Measurements from ENCODE around the gene RNASE3.
"Not testable (repeated sequence)": the region's sequence is repeated elsewhere in the genome, so short reads cannot be mapped to it uniquely, and the experiment has no call there.

The RNASE3 gene

GRCh38 chr14:20891126-20891825 lies at the start of gene RNASE3:
TSS of gene RNASE3 (plus strand) at chr14:20891385. CDS start at chr14:20891687, 302 bp downstream.
- DNase-seq (ENCODE audit: low read depth in 2 of 2) = not testable (repeated sequence)

GRCh38 chr14:20846560-20846959 lies 44.6 kb upstream of the RNASE3 start:
- no peak for DNase-seq (ENCODE audit: low read depth in 2 of 2)

DNA sequence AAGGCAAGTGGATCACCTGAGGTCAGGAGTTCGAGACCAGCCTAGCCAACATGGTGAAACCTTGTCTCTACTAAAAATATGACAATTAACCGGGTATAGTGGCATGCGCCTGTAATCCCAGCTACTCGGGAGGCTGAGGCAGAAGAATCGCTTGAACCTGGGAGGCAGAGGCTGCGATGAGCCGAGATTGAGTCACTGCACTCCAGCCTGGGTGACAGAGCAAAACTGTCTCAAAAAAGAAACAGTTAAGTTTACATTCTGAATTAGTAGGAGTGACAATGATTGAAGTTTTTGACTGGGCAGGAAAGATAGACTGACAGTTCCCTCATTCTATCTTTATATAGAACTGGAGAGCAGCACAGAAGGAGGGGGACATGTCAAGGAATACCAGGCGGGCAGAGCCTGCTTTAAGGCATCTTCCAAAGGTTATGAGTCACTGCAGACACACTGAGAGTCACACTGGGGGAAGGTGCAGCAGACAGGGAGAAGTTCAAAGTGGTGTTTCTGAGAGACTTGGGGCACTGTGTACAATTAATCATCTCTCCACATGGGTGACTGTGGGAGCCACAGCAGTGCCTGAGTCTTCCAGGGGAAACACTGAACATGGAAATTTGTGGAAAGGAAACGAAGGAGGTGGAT lies 42.8 kb upstream of the RNASE3 start:
- no peak for DNase-seq (ENCODE audit: low read depth in 2 of 2)

GRCh38 chr14:20848955-20849570 lies 42.1 kb upstream of the RNASE3 start:
- DNase-seq (ENCODE audit: low read depth in 2 of 2) = no peak

GRCh38 chr14:20853042-20853441 lies 38.1 kb upstream of the RNASE3 start:
- DNase-seq (ENCODE audit: low read depth in 2 of 2) = no peak

DNA sequence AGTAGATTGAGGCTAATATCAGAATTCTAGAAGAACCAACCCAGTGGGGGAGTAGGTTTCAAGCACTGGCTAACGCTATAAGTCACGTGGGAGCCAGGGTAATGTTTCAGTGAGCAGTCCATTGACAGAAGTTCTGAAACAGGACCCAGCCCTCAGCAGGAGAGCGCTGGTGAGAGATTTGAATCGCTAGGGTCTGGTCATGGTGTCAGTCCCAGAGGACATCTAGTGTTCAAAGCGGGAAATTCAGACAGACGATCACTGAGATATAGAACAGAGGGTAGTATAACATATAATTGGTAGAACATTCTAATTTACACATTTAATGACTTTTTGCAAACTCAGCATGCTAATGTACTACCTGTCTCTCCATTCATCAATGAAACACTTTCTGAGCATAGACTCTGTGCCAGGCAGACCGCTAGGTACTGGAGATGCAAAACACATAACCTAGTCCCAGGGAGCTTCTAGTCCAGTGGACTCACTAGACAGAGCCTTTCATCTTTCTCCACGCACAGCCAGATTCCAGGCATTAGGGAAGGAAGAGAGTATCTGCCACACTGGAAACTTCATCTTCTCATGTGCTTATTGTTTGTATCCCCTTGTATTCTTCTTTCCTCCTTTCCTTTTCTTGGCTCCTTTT lies 35.4 kb upstream of the RNASE3 start:
- no peak for DNase-seq (ENCODE audit: low read depth in 2 of 2)

DNA sequence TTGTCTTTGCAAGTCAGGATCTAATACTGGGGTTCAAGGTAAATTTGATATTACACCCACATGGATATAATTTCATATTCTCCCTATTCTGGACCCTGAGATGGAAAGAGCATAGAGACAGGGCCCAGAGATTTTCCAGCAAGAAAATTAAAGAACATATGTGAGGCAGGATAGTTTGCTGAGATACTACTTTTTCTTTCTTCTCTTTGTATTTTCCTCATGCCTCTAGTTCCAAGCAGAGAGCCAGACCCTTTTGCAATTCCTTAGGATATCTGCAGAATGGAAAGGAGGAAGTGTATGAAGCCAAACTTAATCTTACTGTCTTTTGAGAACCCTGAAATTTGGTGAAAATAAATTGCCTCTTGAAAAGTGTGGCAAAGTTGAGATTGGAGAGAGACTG lies 34.0 kb upstream of the RNASE3 start:
- no peak for DNase-seq (ENCODE audit: low read depth in 2 of 2)

DNA sequence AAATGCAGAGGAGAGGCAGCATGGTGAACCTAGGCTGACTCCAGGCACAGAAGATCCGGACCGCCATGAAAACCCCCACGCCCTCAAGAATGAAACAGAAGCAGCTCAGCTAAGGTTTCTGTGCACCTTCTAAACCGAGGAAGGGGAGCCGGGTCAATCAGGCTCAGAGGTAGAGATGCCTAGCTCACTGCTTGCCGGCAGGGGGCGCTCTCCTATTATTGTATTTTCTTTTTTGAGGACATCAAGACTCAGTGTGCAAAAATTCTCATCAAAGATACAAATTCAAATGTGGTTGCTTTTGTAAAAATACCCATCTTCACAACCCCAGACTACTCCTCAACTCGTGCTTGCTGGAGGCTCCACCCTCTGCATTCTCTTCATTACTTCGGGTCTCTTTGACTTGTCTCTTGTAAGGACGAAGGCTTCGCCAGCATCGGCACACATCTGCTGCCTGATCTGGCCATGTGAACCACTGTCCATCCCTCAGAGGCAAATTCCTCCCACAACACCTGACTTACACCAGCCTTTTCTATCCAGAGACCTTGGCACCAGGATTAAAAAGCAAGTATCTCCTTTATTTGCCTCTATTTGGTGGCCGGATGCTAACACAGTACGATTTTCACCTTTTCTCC lies 33.4 kb upstream of the RNASE3 start:
- peak; percentile 45 to 46 for DNase-seq (ENCODE audit: low read depth in 2 of 2)

DNA sequence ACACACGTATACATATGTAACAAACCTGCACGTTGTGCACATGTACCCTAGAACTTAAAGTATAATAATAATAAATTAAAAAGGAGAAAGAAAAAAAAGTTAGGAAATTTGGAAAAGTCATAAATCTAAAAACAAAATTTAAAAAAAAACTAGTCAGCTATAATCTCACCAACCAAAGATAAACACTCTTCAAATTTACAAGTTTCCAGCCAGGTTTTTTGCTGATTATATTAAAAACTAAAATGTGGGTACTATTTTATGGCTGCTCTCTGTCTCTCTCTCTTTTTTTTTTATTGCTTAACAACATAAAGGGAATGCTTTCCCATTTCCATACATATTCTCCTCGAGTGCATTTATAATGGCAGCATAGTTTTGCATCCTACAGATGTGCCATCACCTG lies 25.0 kb upstream of the RNASE3 start:
- DNase-seq (ENCODE audit: low read depth in 2 of 2) = no peak

DNA sequence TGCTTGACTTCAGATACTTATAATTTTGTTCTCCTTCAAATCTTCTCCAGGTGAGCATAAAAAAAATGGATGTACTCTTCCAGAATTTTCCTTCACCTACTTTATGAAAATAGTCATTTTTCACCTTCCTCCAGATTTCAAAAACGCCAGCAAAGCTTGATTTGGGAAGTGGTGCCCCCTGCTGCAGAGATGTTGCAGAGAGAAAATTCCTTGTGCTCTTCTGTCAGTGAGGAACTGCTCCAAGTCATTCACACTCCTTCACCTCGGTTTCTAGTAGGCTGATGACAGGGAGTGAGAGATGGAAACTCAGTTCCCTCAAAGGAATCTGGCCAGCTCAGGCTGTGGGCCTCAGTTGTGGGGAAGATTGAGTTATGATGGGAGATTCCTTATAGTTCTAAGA lies 24.2 kb upstream of the RNASE3 start:
- DNase-seq (ENCODE audit: low read depth in 2 of 2) = no peak

- DNase-seq (ENCODE audit: low read depth in 2 of 2) = peak; percentile 44 to 57
Measured at GRCh38 chr14:20873370-20874177, 17.6 kb upstream of the RNASE3 start.

GRCh38 chr14:20877016-20877415 lies 14.2 kb upstream of the RNASE3 start:
- DNase-seq (ENCODE audit: low read depth in 2 of 2) = no peak

- no peak for DNase-seq (ENCODE audit: low read depth in 2 of 2)
Measured at GRCh38 chr14:20878695-20879094, 12.5 kb upstream of the RNASE3 start.

GRCh38 chr14:20881229-20881628 lies 10.0 kb upstream of the RNASE3 start:
- not testable (repeated sequence) for DNase-seq (ENCODE audit: low read depth in 2 of 2)

DNA sequence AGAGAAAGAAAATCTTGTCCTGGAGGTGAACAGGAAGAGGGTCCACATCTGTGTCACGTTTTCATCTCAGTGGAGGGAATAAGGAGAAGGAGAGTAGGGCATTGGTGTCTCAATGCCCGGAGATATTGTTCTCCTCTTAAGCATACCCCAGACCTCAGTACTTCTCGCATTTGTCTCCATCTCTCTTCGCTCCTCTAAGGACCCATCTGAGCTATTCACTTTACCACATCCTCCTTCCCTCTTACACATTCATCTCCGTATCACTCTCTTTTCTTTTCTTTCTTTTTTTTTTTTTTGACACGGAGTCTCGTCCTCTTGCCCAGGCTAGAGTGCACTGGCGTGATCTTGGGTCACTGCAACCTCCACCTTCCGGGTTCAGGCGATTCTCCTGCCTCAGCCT lies 8.4 kb upstream of the RNASE3 start:
- not testable (repeated sequence) for DNase-seq (ENCODE audit: low read depth in 2 of 2)

- DNase-seq (ENCODE audit: low read depth in 2 of 2) = not testable (repeated sequence)
Measured at GRCh38 chr14:20888411-20888810, 2.8 kb upstream of the RNASE3 start.

- not testable (repeated sequence) for DNase-seq (ENCODE audit: low read depth in 2 of 2)
Measured at GRCh38 chr14:20895322-20895721, 4.1 kb downstream of the RNASE3 start.

DNA sequence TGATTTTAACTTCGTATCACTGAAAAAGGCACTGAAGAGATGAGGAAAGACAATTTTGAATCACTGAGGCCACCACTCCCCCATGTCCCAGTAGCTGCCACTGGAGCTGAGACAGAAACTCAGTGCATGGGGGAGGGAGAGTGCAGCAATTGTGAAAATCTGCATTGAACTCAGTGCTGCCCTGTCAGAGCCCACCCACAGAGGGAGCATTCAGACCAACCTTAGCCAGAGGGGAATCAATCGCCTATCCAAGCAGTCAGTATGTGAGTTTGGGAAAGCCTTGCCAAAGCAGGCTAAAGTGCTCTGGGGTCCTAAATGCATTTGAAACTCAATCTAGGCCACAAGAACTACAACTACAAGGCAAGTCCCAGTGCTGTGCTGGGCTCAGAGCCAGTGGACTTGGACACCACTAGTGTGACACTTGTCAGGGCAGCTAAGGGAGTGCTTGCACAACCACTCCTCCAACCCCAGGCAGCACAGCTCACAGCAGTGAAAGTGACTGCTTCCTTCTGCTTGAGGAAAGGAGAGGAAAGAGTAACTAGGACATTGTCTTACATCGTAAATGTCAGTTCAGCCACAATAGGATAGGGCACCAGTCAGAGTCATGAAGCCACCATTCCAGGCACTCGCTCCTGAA lies 13.3 kb downstream of the RNASE3 start:
- no peak for DNase-seq (ENCODE audit: low read depth in 2 of 2)

GRCh38 chr14:20905676-20906075 lies 14.5 kb downstream of the RNASE3 start:
- no peak for DNase-seq (ENCODE audit: low read depth in 2 of 2)

GRCh38 chr14:20907214-20907613 lies 16.0 kb downstream of the RNASE3 start:
- no peak for DNase-seq (ENCODE audit: low read depth in 2 of 2)

- not testable (repeated sequence) for DNase-seq (ENCODE audit: low read depth in 2 of 2)
Measured at GRCh38 chr14:20910822-20911221, 19.6 kb downstream of the RNASE3 start.

Measured in stimulated activated CD8-positive, alpha-beta memory T cell treated with anti-CD3 and anti-CD28 coated beads, Interleukin-7, amount 100 ng/mL, for 4 hours (primary cell).